Mesothelial cell of epicardium (in vitro differentiated cells): ENCODE measurements around the gene SETD7. TPM values are rescaled to one million over a fixed set of nuclear protein-coding genes. Genes with fewer than 3 reads are reported as not detected.
A peak's percentile ranks its signal among the peaks of the same experiment; 100 is the strongest.

Experiments used
- DNase-seq, 2 experiments: peaks; one replicate each; pipeline ENCODE4 v3.0.0; 2021; ENCODE audit warnings: low spot score in 2 of 2; ENCODE audit not compliant: unreplicated experiment in 2 of 2
- H3K27ac Mint-ChIP-seq: 2 replicates; pipeline ENCODE4 v1.8.0; 2021; ENCODE audit warnings: mixed read lengths
- H3K27me3 Mint-ChIP-seq: 2 replicates; pipeline ENCODE4 v1.8.0; 2021; ENCODE audit warnings: low read depth, mixed read lengths
- H3K36me3 Mint-ChIP-seq: 2 replicates; pipeline ENCODE4 v1.8.0; 2021; ENCODE audit warnings: mixed read lengths
- H3K4me1 Mint-ChIP-seq: 2 replicates; pipeline ENCODE4 v1.8.0; 2021; ENCODE audit warnings: mixed read lengths
- H3K4me3 Mint-ChIP-seq: 2 replicates; pipeline ENCODE4 v1.8.0; 2021; ENCODE audit warnings: mild to moderate bottlenecking, moderate library complexity, mixed read lengths
- H3K9me3 Mint-ChIP-seq: 2 replicates; pipeline ENCODE4 v1.8.0; 2021; ENCODE audit warnings: mixed read lengths
- CTCF ChIP-seq: fragments of 200-600 bp; sonication (generic); IDR thresholded peaks from one replicate; pipeline ENCODE4 v1.5.0; 2021; ENCODE audit warnings: antibody characterized with exemption; ENCODE audit not compliant: unreplicated experiment
- total RNA-seq: library from RNA; stranded (reverse); gene quantifications from 3 replicates; pipeline ENCODE4 v1.2.1, GENCODE V29; 2021

SETD7 gene
- total RNA-seq: 15.4 to 18.0 TPM (median 17.5 TPM) in 3 replicates

- Mint-ChIP-seq H3K27ac (peak within 1 kb of the TSS; percentile 99), H3K9me3 (no peaks in the 10 kb centered on the region), H3K36me3 (no peaks in the 10 kb centered on the region), H3K4me1 (peaks cover 64% of the 10 kb centered on the region), H3K4me3 (peak within 1 kb of the TSS; percentile 97), H3K27me3 (peaks cover 29% of the 10 kb centered on the region)
- DNase-seq: peak; percentile 44 to 73
- TF ChIP-seq CTCF: no peak
Observed at GRCh38 chr4:139556071-139556723, at the start of gene SETD7. SETD7 (minus strand) TSS chr4:139556219; CDS start chr4:139556137, 82 bp downstream.

- no peak for DNase-seq
- Mint-ChIP-seq H3K9me3 (no peaks in the 10 kb centered on the region), H3K4me3 (no peak overlapping the region), H3K36me3 (no peaks in the 10 kb centered on the region), H3K4me1 (peaks cover 27% of the 10 kb centered on the region), H3K27ac (no peak overlapping the region), H3K27me3 (no peaks in the 10 kb centered on the region)
- no peak for TF ChIP-seq CTCF
Observed at GRCh38 chr4:139605516-139605915, 49.5 kb upstream of the SETD7 start.

- peak; percentile 25 for TF ChIP-seq CTCF
- H3K27me3 Mint-ChIP-seq: no peaks in the 10 kb centered on the region
- no peak overlapping the region for H3K27ac Mint-ChIP-seq
- no peak overlapping the region for H3K4me3 Mint-ChIP-seq
- no peak for DNase-seq
- no peaks in the 10 kb centered on the region for H3K36me3 Mint-ChIP-seq
- peaks cover 5% of the 10 kb centered on the region for H3K9me3 Mint-ChIP-seq
- H3K4me1 Mint-ChIP-seq: peaks cover 27% of the 10 kb centered on the region
Observed at GRCh38 chr4:139603576-139604410, 47.8 kb upstream of the SETD7 start.

- TF ChIP-seq CTCF: no peak
- H3K27ac Mint-ChIP-seq: peak overlapping the region; percentile 40
Observed at GRCh38 chr4:139602776-139603360, 46.8 kb upstream of the SETD7 start.

GRCh38 chr4:139600662-139601061 is 44.6 kb upstream of the SETD7 start:
- TF ChIP-seq CTCF: no peak
- Mint-ChIP-seq H3K9me3 (peaks cover 5% of the 10 kb centered on the region), H3K27ac (no peak overlapping the region), H3K4me1 (peaks cover 25% of the 10 kb centered on the region), H3K36me3 (no peaks in the 10 kb centered on the region), H3K27me3 (no peaks in the 10 kb centered on the region), H3K4me3 (no peak overlapping the region)
- no peak for DNase-seq

More at GRCh38 chr4:139602776-139603360, 46.8 kb upstream of the SETD7 start:
- Mint-ChIP-seq H3K36me3 (no peaks in the 10 kb centered on the region), H3K4me3 (no peak overlapping the region), H3K27me3 (no peaks in the 10 kb centered on the region), H3K4me1 (peaks cover 27% of the 10 kb centered on the region), H3K9me3 (peaks cover 5% of the 10 kb centered on the region)
- DNase-seq: no peak
